Germinal center (tissue), 1 donor: ENCODE measurements around the gene ACOX3.

Experiments used
- DNase-seq: peaks from one replicate; pipeline ENCODE4 v3.0.0; 2012; ENCODE audit warnings: mixed read lengths, low spot score

Gene ACOX3

GRCh38 chr4:8372506-8372905, 68.0 kb downstream of the ACOX3 start:
- no peak for DNase-seq

- no peak for DNase-seq
These were observed 68.9 kb downstream of the ACOX3 start for GRCh38 chr4:8371596-8371995.

DNA sequence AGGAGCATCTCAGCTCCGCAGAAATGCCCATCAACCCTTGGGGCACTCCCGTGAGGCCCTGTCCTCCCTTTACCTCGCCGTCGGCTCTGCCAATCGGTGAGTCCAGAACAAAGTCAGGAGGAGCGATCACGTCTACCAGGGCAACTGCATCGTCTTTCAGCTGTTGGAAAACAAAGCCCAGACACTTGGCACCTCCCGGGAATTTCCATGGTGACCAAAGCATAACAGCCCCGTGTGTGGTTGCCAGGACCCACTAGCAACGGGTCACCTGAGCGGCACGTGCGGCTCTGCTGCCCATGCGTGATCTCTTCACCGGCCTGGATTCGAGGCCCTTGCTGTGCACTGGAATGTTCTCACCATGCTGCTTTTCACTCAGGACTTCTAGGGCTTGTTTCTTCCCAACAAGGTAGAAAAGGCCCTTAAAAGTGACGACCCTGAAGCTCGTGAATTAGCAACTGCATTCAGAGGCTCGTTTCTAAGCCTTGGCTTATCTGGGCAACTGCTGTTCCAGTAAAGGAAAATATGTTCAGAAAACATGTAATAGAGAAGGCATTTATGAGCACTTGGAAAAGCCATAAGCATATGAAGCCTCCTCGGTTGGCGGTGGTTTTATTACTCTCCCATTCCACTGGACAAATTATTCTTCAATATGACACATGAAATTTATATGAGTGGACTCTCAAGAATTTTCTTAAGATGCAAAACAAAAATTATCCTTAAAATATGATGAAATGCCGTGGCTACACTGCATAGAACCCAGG, 69.5 kb downstream of the ACOX3 start:
- no peak for DNase-seq

DNA sequence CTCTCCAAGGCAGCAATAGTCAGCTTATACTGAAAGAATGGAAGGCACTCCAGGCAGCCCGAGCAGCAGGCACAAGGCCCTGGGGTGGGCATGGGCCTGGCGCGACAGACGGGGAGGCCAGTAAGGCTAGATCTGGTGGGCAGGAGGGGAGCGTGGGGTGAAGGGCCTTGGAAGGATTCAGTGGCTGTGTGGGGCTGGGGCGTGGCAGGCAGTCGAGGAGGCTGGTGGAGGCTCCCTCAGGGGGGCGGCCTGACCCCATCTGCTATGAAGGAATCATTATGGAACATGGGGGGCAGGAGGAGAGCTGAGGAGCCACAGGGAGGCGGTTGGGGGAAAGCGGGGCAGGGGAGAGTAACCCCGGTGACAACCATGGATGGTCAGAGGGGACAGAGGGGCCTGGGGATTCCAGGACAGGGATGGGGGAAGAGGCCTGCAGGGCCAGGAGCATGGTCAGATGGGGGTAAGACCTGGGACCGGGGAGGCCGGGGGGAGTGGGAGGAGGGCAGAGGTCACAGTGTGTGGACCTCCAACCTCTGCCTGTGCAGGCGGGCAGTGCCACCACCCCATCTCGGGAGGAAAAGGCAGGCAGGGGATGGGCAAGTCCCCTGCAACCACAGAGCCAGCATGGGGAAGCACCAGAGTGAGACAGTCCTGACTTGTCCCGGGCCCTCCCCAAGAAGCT, 70.3 kb downstream of the ACOX3 start:
- DNase-seq: no peak

GRCh38 chr4:8369426-8370105, 71.0 kb downstream of the ACOX3 start:
- DNase-seq: no peak

DNA sequence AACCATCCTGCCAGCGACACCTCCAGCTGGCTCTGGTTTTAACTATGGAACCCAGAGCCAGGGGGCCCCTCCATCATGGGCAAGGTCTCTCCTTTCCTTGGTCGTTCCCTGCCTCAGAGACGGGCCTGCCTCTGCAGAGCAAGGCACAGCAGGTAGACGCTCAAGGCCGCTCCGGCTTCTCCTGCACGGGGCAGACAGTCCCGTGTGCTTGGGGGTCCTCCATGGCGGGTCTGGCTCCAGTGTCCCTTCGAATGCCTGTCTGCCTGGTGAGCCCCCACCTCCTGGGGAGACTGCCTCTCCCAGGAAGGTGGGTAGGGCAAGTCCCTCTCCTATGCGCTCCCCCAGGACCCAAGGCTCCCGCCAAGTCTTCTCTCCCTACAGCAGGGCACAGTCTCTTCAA, 71.5 kb downstream of the ACOX3 start:
- no peak for DNase-seq

DNA sequence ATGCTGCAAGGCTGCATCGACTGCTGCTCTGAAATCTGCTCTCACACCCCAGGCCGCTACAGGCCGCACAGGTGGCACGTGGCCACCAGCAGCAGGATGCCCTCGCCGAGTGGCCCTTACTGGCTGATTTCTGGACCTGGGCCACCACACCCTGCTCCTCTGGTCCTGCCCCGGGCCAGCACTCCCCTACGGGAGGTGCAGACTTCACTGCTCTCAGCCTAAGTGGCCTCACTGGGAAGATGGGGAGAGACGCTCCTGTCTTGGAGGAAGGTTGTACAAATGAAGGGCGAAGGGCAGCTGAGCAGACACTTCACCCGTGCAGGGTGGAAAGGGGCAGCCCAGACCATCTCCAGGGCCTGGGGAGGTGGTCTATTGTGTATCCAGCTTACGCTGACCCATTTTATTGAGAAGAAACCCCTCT, 72.5 kb downstream of the ACOX3 start:
- DNase-seq: no peak

- no peak for DNase-seq
These were observed 73.9 kb downstream of the ACOX3 start for GRCh38 chr4:8366601-8367000.

DNA sequence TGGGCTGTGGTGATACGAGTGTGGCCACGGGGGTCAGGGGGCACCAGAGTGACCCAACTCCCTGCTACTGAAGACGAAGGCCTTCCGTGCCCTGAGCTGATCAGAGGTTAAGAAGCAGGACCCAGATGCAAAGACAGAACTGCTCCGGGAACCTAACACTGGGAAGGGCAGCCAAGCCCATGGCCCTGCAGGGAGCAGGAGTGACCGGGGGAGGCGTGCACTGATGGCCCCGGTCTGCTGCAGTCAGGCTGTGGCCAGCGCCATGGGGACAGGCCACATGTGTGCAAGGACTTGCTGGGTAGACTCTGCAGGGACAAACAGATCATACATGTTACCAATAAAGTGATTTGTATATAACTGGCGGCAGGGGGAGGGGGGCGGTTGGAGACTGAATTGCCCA, 74.6 kb downstream of the ACOX3 start:
- DNase-seq: no peak

GRCh38 chr4:8365353-8365752, 75.2 kb downstream of the ACOX3 start:
- no peak for DNase-seq

DNA sequence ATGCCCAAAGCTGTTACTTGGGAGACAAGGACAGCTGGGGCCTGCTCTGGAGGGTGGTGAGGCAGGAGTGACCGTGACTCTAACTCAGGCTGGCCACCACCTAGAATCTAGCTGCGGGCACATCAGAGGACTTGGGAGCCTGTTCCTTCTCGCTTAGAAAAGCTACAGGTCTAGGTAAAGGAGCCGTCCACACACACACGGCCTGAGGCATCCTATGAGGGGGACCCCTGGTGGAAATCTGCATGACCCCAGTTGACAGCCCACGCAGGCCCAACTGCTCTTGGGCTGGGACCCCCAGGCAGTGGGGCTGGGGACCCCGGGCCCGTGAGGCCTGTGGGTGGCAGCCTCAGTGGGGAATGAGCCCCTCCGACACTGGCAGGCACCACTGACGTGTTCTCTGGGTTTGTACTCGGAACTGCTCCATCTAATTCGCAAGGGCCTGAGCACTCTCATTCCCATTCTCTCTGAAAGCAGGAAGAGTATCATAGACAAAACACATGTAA, 75.6 kb downstream of the ACOX3 start:
- DNase-seq: no peak

DNA sequence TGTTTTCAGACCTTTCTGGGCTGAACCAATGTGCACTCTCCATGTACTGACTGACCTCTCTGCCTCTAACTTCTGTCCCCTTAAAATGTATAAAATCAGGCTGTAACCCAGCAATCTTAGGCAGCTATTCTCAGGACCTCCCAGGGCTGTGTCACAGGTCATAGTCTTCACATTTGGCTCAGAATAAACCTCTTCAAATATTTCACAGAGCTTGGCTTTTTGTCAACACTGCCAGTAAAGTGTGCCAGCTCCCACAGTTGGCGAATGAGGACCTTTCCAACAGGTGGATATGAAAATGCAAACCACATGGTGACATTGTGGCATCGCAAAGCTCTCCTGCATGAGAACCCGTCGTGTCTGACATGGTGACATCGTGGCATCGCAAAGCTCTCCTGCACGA, 76.4 kb downstream of the ACOX3 start:
- DNase-seq: no peak

DNA sequence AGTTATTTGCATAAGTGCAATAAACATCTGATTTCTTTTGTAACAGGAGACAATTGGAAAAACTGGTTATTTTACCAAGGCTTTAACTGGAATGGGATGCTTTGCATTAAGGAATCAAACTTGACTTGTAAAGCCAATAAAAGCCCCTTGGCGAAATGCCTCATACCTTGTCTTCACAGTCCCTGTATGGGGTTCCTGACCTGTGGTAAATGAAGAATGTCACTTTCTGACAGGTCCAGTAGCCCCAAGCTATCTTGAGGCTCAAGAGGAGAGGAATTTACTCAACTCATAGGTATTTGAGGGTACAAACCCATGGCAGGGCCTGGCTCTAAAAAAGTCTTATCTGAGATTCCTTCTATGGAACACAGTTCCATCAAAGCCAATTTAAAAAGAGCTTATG, 78.0 kb downstream of the ACOX3 start:
- DNase-seq: no peak

GRCh38 chr4:8359193-8359592, 81.3 kb downstream of the ACOX3 start:
- no peak for DNase-seq

DNA sequence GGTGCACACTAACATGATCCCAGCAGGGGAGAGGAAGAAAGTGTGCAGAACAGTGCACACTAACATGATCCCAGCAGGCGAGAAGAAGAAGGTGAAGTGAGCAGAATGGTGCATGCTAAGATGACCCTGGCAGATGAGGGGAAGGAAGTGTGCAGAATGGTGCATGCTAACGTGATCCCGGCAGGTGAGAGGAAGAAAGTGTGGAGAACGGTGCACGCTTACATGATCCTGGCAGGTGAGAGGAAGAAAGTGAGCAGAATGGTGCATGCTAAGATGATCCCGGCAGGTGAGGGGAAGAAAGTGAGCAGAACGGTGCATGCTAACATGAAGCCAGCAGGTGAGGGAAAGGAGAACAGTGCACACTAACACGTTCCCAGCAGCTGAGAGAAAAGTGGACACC, 83.7 kb downstream of the ACOX3 start:
- DNase-seq: no peak

- no peak for DNase-seq
These were observed 84.5 kb downstream of the ACOX3 start for GRCh38 chr4:8355864-8356565.

- no peak for DNase-seq
These were observed 85.2 kb downstream of the ACOX3 start for GRCh38 chr4:8355306-8355705.

DNA sequence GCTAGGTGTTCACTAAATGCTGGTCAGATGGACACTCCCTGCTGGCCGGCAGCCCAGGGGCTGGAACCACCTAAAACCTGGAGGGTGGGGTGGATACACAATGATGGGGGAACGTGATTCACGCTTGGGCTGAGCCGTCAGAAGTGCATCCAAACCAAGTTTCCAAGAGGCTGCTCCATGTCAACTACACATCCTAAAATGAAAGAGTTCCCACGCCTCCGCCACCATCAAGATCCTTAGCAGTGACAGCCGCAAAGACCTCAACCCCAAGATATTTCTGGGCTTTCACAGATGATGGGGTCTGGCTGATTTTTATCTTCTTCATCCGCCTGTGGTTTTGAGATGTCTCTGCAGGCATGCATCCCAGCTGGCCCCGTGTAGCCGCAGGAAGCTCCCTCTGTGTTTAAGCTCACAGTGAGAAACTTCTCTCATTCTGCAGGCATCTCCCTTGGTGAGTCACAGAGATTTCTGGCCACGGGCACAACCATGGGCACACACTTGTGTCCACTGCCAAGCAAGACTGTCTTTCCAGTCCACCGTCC, 86.5 kb downstream of the ACOX3 start:
- no peak for DNase-seq

DNA sequence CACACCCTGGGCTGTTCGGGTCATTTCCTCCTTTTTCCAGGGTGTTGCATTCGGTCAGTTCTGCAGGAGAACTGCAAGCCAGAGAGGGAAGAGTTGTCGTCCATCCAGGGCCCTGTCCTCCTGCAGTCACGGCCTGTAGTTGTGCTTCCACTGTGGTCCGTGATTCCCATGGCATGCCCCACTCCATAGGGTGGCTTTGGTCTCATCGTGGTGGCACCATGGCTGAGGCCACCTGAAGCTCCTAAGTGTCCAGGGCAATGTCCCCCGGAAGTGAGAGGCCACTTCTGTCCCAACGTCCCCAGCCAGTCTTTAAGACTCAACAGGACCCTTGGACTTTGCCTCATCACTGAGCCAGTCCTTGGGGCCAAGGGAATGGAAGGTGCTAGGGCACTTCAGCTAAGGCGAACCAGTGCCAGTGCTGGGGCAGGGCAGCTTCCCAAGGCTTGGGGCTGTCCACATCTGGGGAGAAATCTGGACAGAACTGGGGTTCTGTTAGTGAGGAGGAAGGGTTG, 87.3 kb downstream of the ACOX3 start:
- DNase-seq: no peak

DNA sequence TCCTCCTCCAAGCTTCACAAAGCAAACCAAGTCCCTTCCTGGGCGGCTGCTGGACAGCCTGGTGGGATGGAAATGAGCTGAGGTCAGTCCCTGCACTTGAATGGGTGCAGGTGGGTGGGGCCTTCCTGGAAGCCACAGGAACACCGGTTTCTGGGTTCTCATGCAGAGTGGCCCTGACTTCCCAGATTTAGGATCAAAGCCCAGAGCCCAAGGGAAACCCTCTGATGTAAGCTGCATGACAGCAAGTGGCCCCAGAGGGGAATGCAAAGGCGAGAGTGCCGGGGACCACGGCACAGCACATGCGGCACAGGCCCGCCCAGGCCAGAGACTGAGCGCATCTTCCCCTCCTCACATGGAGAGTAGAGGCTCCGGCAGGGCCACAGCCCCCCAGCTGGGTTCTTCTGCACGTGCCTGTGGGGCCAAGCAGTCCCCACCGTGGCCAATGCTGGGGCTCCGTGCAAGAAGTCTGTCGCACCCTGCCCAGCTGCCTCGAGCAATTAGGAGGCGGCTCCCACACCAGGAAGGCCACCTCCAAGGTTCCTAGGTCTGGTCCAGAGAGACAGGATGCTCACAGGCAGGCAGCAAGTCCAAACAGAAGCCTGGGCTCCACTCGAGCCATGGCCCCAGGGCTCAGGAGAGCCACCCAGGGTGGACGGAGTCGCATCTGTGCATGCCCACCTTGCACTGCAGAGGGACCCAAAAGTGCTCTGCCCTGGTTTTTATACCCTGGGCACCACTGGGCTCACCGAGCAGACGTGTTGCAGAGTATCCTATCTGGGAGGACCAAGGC, 88.0 kb downstream of the ACOX3 start:
- DNase-seq: no peak

DNA sequence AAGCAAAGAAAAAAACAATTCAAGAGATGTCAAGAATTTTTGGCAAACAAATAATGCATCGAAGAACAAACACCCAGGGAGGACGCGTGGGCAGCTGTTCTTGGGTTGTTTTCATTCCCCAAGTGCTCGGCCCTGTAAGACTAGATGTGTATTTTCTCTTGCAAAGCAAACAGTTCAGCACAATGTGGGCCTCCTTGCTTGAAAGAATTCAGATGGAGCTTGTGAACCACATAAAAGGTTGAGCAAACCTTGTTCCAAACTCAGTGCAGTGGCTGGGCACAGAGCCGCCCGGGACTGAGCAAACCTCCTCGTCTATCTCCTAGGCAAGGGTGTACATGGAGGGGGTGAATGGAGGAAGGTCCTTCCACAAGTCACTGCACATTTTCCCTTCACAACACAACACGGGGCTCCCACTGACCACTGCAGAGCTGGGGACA, 88.6 kb downstream of the ACOX3 start:
- DNase-seq: no peak
